ENCODE data around the gene AK5. TPM values are rescaled to one million over a fixed set of nuclear protein-coding genes. Genes with fewer than 3 reads are reported as not detected.

Gene AK5
- total and polyA plus RNA-seq, 2 of the 4 experiments (the other 2 are of a cell fraction) = 22.5 to 25.8 TPM

GRCh38 chr1:77267035-77267434 is 14.8 kb upstream of the AK5 start:
- ATAC-seq (ENCODE audit: low read depth) = no peak

More at GRCh38 chr1:77267035-77267434, 14.8 kb upstream of the AK5 start:
- Histone ChIP-seq H3K4ac (ENCODE audit: low read depth, low read length) (no peak overlapping the region), H3K23ac (ENCODE audit: low read depth, low read length) (no peak overlapping the region), H3K27ac (ENCODE audit: insufficient read depth, low read length) (no peak overlapping the region), H2AK9ac (replicated peaks; ENCODE audit: low read depth, low read length, poor library complexity) (no peak overlapping the region), H3K14ac (replicated peaks; ENCODE audit: low read depth, low read length) (no peak overlapping the region), H3K56ac (ENCODE audit: extremely low read depth, insufficient read depth, low read length) (no peak overlapping the region), H2BK15ac (ENCODE audit: low read depth, low read length) (no peak overlapping the region), H3K4me3 (ENCODE audit: insufficient read depth, low read depth, low read length) (no peak overlapping the region), H4K5ac (ENCODE audit: low read depth, low read length) (no peak overlapping the region), H3K18ac (ENCODE audit: low read depth, low read length) (no peak overlapping the region), H2BK120ac (ENCODE audit: low read depth, low read length) (no peak overlapping the region), H3K4me2 (ENCODE audit: low read depth, low read length) (no peak overlapping the region), H3K36me3 (ENCODE audit: control insufficient read depth, insufficient read depth, low read length) (no peaks in the 10 kb centered on the region), H2BK20ac (ENCODE audit: low read depth, low read length) (no peak overlapping the region), H3K4me1 (ENCODE audit: control insufficient read depth, insufficient read depth, low read length) (peaks cover 3% of the 10 kb centered on the region; the same call in 1 of the 2 replicates), H3K27me3 (ENCODE audit: control insufficient read depth, insufficient read depth, low read length) (no peaks in the 10 kb centered on the region), H2AFZ (replicated peaks; ENCODE audit: low read length, poor library complexity) (no peak overlapping the region), H3K79me1 (ENCODE audit: low read depth in 1 of 2, low read length in 2 of 2) (no peaks in the 10 kb centered on the region), H4K8ac (ENCODE audit: low read depth in 2 of 2, low read length in 2 of 2) (no peak overlapping the region), H2BK5ac (ENCODE audit: low read depth, low read length, poor library complexity, severe bottlenecking) (no peak overlapping the region), H2AK5ac (ENCODE audit: low read depth, low read length) (no peak overlapping the region), H4K91ac (ENCODE audit: insufficient read depth, low read depth, low read length) (no peak overlapping the region), H3K9me3 (ENCODE audit: control insufficient read depth, insufficient read depth, low read length) (no peaks in the 10 kb centered on the region), H4K20me1 (ENCODE audit: insufficient read depth, low read length) (no peaks in the 10 kb centered on the region), H3K9me1 (ENCODE audit: insufficient read depth, low read length) (0 out of 2 replicates have a peak, but pooled peaks cover 3% of the 10 kb centered on the region), H3K9ac (ENCODE audit: low read depth, low read length) (no peak overlapping the region)
- intact Hi-C loops (cut with micrococcal nuclease) (no loop called here), in situ Hi-C loops (cut with MboI; ENCODE audit: low sequenced_read_pairs) (no loop called here), dilution Hi-C loops (cut with HindIII; ENCODE audit: low sequenced_read_pairs, unreplicated experiment) (no loop called here)
- BruUV-seq (replicated peaks) = no TSS peak
- DNase-seq = no peak
- 67% methylated on average over 1 of the region's 1 CpG; no CpG with 5 or more reads in 1 of the 2 experiments for WGBS, 2 experiments (ENCODE audit: extremely low coverage in 2 of 2, insufficient read length in 1 of 2)
- POLR2A ChIA-PET (ENCODE audit: unreplicated experiment) = no interaction called here
- TF ChIP-seq CHD1 (IDR thresholded peaks at IDR 0.05; ENCODE audit: low read depth, low read length) = no peak
- TF ChIP-seq RCOR1 (IDR thresholded peaks at IDR 0.05; ENCODE audit: insufficient replicate concordance, low read length) = no peak
- TF ChIP-seq USF2 (IDR thresholded peaks at IDR 0.05; ENCODE audit: low read depth, low read length) = no peak
- no peak for TF ChIP-seq POLR2A (IDR thresholded peaks at IDR 0.05; ENCODE audit: low read depth, low read length)
- CTCF ChIA-PET = no interaction called here
